ENCODE results near the gene CFAP46. TPM values are rescaled to one million over a fixed set of nuclear protein-coding genes. Genes with fewer than 3 reads are reported as not detected.
A peak's percentile ranks its signal among the peaks of the same experiment; 100 is the strongest.

The CFAP46 gene
- total RNA-seq, 1 donor from 2014 or later = 4.4 TPM

DNA sequence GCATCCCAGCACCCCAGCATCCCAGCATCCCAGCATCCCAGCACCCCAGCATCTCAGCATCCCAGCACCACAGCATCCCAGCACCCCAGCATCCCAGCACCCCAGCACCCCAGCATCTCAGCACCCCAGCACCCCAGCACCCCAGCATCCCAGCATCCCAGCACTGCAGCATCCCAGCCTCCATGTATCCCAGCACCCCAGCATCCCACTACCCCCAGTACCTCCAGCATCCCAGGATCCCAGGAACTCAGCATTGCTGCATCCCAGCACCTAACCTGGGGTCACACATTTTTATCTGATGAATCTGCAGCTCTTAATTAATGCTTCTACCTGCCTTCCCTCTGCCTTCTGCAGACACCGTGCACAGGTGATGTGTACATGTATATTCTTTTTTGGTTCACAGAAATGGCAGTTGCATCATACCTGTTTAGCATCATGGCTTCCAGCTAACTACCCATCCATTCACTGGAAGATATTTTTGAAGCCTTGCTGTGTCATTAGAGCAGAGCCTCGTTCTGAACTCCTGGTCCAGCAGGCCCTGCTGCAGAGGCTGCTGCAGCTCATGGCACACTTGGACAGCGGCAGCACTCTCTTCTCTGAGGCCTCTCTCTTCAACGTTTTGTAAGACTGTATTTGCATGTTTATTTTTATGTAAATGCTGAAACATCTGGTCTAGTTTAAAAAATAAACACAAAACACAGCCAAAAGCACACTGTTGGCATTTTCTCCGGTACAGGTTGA lies 4.6 kb upstream of the CFAP46 start:
- H3K27me3 Mint-ChIP-seq (ENCODE audit: low read depth) = peaks cover 49% of the 10 kb centered on the region
- H3K36me3 Mint-ChIP-seq (ENCODE audit: low read depth) = no peaks in the 10 kb centered on the region
- peaks cover 5% of the 10 kb centered on the region for H3K4me1 Mint-ChIP-seq
- H3K9me3 Mint-ChIP-seq = no peaks in the 10 kb centered on the region
- TF ChIP-seq, protein P1, sequence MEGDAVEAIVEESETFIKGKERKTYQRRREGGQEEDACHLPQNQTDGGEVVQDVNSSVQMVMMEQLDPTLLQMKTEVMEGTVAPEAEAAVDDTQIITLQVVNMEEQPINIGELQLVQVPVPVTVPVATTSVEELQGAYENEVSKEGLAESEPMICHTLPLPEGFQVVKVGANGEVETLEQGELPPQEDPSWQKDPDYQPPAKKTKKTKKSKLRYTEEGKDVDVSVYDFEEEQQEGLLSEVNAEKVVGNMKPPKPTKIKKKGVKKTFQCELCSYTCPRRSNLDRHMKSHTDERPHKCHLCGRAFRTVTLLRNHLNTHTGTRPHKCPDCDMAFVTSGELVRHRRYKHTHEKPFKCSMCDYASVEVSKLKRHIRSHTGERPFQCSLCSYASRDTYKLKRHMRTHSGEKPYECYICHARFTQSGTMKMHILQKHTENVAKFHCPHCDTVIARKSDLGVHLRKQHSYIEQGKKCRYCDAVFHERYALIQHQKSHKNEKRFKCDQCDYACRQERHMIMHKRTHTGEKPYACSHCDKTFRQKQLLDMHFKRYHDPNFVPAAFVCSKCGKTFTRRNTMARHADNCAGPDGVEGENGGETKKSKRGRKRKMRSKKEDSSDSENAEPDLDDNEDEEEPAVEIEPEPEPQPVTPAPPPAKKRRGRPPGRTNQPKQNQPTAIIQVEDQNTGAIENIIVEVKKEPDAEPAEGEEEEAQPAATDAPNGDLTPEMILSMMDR (conservative IDR thresholded peaks at IDR 0.05) = no peak
- H3K4me3 Mint-ChIP-seq = no peak overlapping the region
- H3K27ac Mint-ChIP-seq (ENCODE audit: unreplicated experiment) = no peak overlapping the region
- DNase-seq (ENCODE audit: low read depth, low spot score) = no peak

DNA sequence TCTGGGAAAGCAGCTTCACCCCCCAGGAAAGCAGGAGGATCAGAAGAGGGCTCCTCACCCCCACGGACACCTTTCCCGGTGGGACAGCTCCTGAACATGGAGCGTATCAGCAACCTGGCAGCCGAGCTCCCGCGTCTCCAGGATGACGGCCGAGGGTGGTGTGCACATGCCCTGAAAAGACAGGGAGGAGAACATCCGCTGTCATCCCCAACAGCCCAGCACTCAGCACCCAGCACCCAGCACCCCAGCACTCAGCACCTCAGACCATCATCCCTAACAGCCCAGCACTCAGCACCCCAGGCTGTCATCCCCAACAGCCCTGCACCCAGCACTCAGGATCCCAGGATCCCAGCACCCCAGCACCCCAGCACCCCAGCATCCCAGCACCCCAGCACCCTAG lies 3.9 kb upstream of the CFAP46 start:
- Mint-ChIP-seq H3K27me3 (ENCODE audit: low read depth) (peaks cover 48% of the 10 kb centered on the region), H3K9me3 (no peaks in the 10 kb centered on the region), H3K4me3 (no peak overlapping the region), H3K27ac (ENCODE audit: unreplicated experiment) (no peak overlapping the region), H3K36me3 (ENCODE audit: low read depth) (no peaks in the 10 kb centered on the region), H3K4me1 (peaks cover 5% of the 10 kb centered on the region)
- DNase-seq (ENCODE audit: low read depth, low spot score) = no peak
- TF ChIP-seq, protein P1 (conservative IDR thresholded peaks at IDR 0.05) = no peak

DNA sequence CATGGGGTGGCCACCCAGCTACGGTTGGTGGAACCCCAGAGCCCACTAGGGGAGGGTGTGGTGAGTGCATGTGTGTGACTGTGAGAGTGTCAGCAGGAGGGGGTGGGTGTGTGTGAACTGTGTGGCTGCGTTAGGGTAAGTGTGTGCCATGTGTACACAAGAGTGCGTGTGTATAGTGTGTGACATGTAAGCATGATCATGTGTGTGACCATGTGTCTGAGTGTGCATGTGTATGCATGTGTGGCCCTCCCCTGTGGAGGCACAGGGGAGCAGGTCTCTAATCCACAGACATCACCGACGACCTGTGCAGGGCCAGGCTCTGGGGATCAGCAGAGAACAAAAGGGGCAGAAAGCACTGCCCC lies 3.5 kb upstream of the CFAP46 start:
- H3K36me3 Mint-ChIP-seq (ENCODE audit: low read depth) = no peaks in the 10 kb centered on the region
- peaks cover 5% of the 10 kb centered on the region for H3K4me1 Mint-ChIP-seq
- no peaks in the 10 kb centered on the region for H3K9me3 Mint-ChIP-seq
- DNase-seq (ENCODE audit: low read depth, low spot score) = no peak
- H3K27ac Mint-ChIP-seq (ENCODE audit: unreplicated experiment) = no peak overlapping the region
- H3K4me3 Mint-ChIP-seq = no peak overlapping the region
- peaks cover 46% of the 10 kb centered on the region for H3K27me3 Mint-ChIP-seq (ENCODE audit: low read depth)
- TF ChIP-seq, protein P1 (conservative IDR thresholded peaks at IDR 0.05) = no peak

DNA sequence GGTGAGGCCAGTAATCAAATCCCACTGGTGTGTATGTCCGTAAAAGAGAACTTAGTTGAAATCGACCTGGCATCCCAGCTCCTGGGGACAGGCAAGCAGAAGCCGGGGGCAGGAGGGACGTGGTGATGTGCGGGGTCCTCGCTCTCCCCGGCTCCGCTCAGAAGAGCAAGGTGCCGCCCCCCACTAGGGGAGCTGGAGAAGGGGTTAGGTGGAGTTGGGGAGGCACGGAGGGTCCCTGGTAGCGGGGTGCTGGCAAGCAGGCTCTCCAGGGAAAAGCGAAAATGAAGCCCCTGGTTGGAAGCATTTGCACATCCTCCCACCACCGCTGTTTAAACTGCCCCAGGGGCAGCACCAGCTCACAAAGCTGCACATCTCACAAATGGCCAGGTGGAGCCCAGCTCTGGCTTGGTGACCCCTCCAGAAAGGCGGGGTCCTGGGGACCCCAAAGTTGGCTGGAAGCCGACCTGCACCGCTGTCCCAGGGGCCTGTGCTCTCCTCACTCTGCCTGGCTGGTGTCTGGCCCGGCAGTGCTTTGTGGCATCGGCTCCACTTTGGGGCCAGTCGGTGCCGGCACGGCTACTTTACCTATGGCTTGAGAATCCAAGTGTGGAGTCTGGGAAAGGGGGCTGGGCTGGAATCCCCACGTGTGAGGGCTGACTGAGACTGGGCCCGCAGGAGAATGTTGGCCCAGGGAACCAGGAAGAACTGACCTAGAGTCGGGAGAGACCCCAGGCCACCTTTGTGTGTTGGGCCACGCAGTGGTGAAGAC lies 2.9 kb upstream of the CFAP46 start:
- TF ChIP-seq, protein P1 (conservative IDR thresholded peaks at IDR 0.05) = no peak
- H3K36me3 Mint-ChIP-seq (ENCODE audit: low read depth) = no peaks in the 10 kb centered on the region
- no peak overlapping the region for H3K27ac Mint-ChIP-seq (ENCODE audit: unreplicated experiment)
- H3K4me1 Mint-ChIP-seq = peaks cover 5% of the 10 kb centered on the region
- DNase-seq (ENCODE audit: low read depth, low spot score) = no peak
- H3K27me3 Mint-ChIP-seq (ENCODE audit: low read depth) = peaks cover 42% of the 10 kb centered on the region
- no peak overlapping the region for H3K4me3 Mint-ChIP-seq
- H3K9me3 Mint-ChIP-seq = no peaks in the 10 kb centered on the region

DNA sequence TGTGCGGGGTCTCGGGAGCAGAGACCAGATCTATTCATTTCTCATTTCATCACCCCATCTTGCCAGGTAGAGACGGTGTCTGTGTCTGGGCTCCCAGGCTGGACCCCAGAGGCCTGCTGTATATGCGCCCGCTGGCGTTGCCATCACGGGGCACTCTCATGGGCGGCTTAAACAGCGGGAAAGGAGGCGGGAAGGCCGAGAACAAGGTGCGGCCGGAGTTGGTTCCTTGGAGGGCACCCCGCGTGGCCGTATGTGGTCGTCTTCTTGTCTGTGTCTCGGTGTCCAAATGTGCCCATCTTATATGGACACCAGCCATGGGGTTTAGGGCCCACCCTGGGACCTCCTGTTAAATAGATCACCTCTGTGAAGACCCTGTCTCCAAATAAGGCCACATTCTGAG lies 2.1 kb upstream of the CFAP46 start:
- no peak overlapping the region for H3K27ac Mint-ChIP-seq (ENCODE audit: unreplicated experiment)
- peak overlapping the region; percentile 59 for H3K4me3 Mint-ChIP-seq
- H3K27me3 Mint-ChIP-seq (ENCODE audit: low read depth) = peaks cover 36% of the 10 kb centered on the region
- H3K4me1 Mint-ChIP-seq = peaks cover 5% of the 10 kb centered on the region
- no peaks in the 10 kb centered on the region for H3K9me3 Mint-ChIP-seq
- DNase-seq (ENCODE audit: low read depth, low spot score) = no peak
- H3K36me3 Mint-ChIP-seq (ENCODE audit: low read depth) = no peaks in the 10 kb centered on the region
- TF ChIP-seq, protein P1 (conservative IDR thresholded peaks at IDR 0.05) = no peak

Measured in neural crest cell (in vitro differentiated cells).